SJSA1 (cell line): ENCODE measurements around the gene RALBP1. TPM values are rescaled to one million over a fixed set of nuclear protein-coding genes. Genes with fewer than 3 reads are reported as not detected.

Experiments used
- DNase-seq, 2 experiments: peaks; one replicate each; pipeline ENCODE4 v3.0.0-alpha.2; 2015 to 2020; ENCODE audit warnings: low spot score in 2 of 2, low read depth in 1 of 2
- H3K27ac ChIP-seq: fragments of 250-450 bp; sonication (Bioruptor Pico); 2 replicates; pipeline ENCODE4 v1.5.1; 2020; ENCODE audit warnings: mild to moderate bottlenecking, moderate library complexity
- H3K27me3 ChIP-seq: fragments of 250-450 bp; sonication (Bioruptor Pico); replicated peaks from 2 replicates; pipeline ENCODE4 v1.5.1; 2020; ENCODE audit warnings: mild to moderate bottlenecking, moderate library complexity
- H3K36me3 ChIP-seq: fragments of 250-450 bp; sonication (Bioruptor Pico); 2 replicates; pipeline ENCODE4 v1.5.1; 2020; ENCODE audit warnings: mild to moderate bottlenecking
- H3K4me1 ChIP-seq: fragments of 250-450 bp; sonication (Bioruptor Pico); replicated peaks from 2 replicates; pipeline ENCODE4 v1.6.1; 2021; ENCODE audit warnings: mild to moderate bottlenecking
- H3K4me3 ChIP-seq: fragments of 250-450 bp; sonication (Bioruptor Pico); 2 replicates; pipeline ENCODE4 v1.5.1; 2020; ENCODE audit warnings: mild to moderate bottlenecking
- H3K9me3 ChIP-seq: fragments of 250-450 bp; sonication (Bioruptor Pico); replicated peaks from 2 replicates; pipeline ENCODE4 v1.5.1; 2020; ENCODE audit warnings: mild to moderate bottlenecking
- total RNA-seq: library from RNA; depleted of rRNA; stranded (reverse); fragments of >200 nt; shearing (Covaris generic); gene quantifications from 2 replicates; pipeline ENCODE4 v1.2.3, GENCODE V29; 2014; rRNA removed

Gene RALBP1
- total RNA-seq, 1 experiment from 2014 or later = 85.3 TPM

GRCh38 chr18:9578306-9578705 is 103.0 kb downstream of the RALBP1 start:
- no peak overlapping the region for H3K4me3 ChIP-seq
- H3K27ac ChIP-seq = no peak overlapping the region
- H3K36me3 ChIP-seq = peaks cover 84% of the 10 kb centered on the region
- H3K27me3 ChIP-seq = no peaks in the 10 kb centered on the region
- peaks cover 6% of the 10 kb centered on the region; the same call in 1 of the 2 replicates for H3K4me1 ChIP-seq
- no peak for DNase-seq
- H3K9me3 ChIP-seq = no peaks in the 10 kb centered on the region

GRCh38 chr18:9581667-9582066 is 106.4 kb downstream of the RALBP1 start:
- DNase-seq = no peak
- Histone ChIP-seq H3K36me3 (peaks cover 81% of the 10 kb centered on the region), H3K9me3 (no peaks in the 10 kb centered on the region), H3K4me3 (no peak overlapping the region), H3K27ac (no peak overlapping the region), H3K27me3 (no peaks in the 10 kb centered on the region), H3K4me1 (no peaks in the 10 kb centered on the region)

DNA sequence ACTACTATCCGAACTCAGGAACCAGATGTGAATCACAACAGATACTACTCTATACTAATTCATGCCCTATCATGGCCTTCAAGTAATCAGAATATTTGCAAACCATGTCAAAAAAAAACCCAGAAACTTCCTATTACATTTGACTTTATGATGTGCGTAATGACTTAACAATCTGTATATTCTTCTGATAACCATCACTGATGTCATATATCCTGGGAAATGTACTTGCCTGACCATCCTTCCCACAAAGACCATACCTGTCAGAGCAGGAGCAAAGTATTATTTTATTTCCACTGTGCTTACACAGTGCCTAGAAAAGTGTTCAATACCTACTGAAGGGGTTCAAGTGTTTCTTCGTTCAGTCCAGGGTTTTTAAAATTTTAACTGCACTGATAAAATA is 111.5 kb downstream of the RALBP1 start:
- Histone ChIP-seq H3K4me3 (no peak overlapping the region), H3K9me3 (no peaks in the 10 kb centered on the region), H3K36me3 (peaks cover 90% of the 10 kb centered on the region), H3K27ac (no peak overlapping the region), H3K27me3 (no peaks in the 10 kb centered on the region), H3K4me1 (no peaks in the 10 kb centered on the region)
- no peak for DNase-seq

Other genes starting within 250 kb of the RALBP1 start
- 110 and 153 TPM in 2 replicates for gene TWSG1, start 140.7 kb upstream of the RALBP1 start, total RNA-seq
- gene PPP4R1, start 139.0 kb downstream of the RALBP1 start, total RNA-seq = 118 and 130 TPM in 2 replicates
- gene RAB31, start 232.8 kb downstream of the RALBP1 start, total RNA-seq = 58.9 and 72.2 TPM in 2 replicates